UCSD-AML1 (cell line): ENCODE results near the gene LHPP.
"Not testable (repeated sequence)": the region's sequence is repeated elsewhere in the genome, so short reads cannot be mapped to it uniquely, and the experiment has no call there.

Experiments used
- DNase-seq: peaks from one replicate; lab custom pipeline; 2025; ENCODE audit not compliant: unreplicated experiment; lab: John Stamatoyannopoulos, UW

The LHPP gene

GRCh38 chr10:124461642-124462347 lies at the start of gene LHPP:
TSS of gene LHPP (plus strand) at chr10:124461823. CDS start at chr10:124461863, 40 bp downstream.
- peak; percentile 89 for DNase-seq

- no peak for DNase-seq
These were observed 47.5 kb upstream of the LHPP start for GRCh38 chr10:124414076-124414475.

DNA sequence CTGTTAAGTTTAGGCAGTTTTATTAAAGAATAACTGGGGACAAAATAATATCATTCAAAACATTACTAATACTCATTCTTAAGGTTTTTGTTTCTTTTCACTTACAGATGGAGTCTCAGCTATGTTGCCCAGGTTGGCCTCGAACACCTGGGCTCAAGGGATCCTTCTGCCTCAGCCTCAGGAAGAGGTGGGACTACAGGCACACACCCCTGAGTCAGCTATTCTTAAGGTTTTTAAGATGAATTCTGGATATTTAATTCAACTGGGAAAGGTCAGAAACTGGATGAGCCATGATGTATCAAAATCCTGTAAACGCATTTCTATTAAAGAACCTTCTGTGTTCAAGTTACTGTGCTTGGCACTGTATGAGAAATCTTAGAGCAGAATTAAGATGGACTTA lies 46.4 kb upstream of the LHPP start:
- no peak for DNase-seq

DNA sequence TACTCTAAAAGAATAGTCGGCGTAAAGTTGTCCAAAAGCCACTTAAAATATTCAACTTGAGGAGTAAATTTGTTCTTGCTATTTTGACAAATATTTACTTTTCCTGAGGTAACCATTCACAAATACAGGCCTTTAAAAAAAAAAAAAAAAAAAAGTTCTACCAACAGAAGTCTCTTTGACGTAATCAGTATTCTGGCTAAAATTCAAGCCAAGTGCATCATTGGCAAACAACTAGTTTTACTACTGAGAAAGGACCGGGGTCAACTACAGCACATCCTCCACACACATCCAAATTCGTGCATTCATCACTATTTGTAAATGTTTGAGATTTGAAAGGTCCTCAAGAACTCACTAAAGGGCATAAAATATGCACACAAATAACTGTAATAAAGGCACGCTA lies 44.9 kb upstream of the LHPP start:
- no peak for DNase-seq

DNA sequence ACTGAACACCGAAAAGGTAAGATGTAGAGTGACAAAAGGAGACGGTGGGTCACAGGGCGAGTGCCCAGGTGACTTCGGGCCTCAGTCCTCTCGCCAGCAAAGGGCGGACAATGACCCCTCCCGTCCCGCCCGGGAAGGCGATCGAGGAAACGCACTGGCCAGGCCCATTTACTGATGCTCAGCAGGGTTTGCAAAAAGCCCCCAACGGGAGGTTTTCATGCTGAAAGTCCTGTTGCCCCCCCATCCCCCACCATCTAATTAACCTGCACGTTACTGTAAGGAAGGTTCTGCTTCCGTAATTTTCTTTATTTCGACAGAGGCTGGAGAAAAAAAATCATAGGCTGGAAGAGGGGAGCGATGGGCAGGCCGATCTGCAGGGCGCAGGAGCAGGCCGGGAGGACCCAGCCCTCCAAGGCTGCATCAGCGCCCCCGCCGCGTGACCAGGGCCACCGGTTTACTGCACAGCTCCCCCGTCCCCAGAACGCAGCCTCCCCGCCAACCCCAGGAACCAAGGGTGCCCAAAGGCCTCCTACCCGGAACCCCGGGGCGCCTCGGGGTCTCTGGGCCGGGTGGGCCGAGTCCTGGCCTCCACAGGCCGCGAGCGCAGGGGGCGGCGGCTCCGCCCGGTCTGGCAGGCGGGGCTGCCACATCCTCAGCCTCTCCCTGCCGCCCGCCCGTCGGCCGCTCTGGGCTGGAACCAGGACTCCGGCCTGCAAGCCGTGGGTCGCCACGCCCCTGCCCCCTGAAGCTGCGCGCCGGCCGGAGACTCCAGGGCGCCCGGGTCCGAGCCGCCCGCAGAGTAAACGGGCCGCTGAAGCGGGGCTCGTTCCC lies 43.5 kb upstream of the LHPP start:
- DNase-seq = peak; percentile 75

DNA sequence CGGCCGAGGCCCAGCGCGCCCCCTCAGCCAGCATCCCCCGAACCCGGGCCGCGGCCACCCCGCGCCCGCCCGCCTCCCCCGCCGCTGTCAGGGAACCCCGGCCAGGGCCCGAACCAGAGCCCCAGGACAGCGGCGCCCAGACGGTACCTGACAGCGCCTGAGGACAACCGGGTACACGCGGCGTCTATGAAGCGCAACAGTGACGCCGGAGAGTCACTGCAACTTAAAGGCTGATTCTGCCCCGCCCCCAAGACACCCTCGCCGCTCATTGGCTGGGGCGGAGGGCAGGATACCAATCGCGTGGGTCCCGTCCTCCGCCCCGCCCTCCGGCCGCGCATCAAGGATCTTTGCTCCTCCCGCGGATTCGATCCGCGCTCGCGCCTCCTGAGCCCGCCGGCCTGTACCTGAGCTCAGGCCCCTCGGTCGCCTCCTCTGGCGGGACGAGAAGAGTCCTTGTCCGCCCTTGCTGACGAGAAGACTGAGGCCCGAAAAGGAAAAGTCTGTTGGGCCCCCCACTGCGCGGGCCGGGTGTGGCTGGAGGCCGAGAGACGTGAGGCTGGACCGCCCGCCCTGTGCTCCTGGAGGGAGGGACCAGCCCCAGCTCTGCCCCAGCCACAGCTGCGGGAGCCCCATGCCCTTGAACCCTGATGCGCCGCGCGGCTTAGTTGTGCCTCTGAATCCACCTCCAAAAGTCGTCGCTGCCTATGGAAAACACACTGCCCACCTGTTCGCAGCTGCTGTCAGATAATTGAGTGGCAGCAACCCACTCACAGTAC lies 42.7 kb upstream of the LHPP start, which contains the start of gene OAT:
Gene OAT, minus strand, starts transcription at position 198 of the 776 bp plus-strand sequence. CDS start 6,752 bp downstream, outside the sequence.
- DNase-seq = peak; percentile 95

- DNase-seq = no peak
These were observed 42.0 kb upstream of the LHPP start for GRCh38 chr10:124419635-124420034.

DNA sequence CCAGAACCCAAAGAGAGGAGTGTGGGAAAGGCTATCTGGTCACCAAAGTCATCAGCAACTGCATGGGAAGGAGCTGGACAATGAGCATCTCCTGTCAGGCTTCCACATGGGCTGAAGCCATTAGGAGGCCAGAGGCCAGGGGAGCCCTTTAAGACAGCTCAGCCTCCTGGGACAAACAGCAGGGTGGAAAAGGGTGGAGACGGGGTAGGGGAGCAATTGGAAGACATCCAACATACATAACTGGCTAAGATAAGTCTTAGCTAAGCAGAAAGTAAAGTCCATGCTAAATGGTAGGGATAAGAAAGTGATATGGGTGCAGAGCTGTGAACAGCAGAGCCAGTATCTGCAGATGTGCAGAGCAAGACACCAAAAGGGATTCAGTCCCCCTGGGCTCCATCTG lies 41.4 kb upstream of the LHPP start:
- no peak for DNase-seq

DNA sequence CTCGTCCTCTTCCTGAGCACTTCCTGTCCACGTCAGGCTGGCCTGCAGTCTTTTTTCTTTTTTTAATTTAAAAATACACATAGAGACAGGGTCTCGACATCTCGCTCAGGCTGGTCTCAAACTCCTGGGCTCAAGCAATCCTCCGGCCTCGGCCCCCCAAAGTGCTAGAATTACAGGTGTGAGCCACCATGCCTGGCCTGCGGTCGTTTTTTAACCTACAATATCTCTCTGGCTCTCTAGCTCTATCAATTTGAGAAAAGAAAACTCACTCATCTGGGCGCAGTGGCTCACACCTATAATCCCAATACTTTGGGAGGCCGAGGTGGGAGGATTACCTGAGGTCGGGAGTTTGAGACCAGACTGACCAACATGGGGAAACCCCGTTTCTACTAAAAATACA lies 38.9 kb upstream of the LHPP start:
- no peak for DNase-seq

DNA sequence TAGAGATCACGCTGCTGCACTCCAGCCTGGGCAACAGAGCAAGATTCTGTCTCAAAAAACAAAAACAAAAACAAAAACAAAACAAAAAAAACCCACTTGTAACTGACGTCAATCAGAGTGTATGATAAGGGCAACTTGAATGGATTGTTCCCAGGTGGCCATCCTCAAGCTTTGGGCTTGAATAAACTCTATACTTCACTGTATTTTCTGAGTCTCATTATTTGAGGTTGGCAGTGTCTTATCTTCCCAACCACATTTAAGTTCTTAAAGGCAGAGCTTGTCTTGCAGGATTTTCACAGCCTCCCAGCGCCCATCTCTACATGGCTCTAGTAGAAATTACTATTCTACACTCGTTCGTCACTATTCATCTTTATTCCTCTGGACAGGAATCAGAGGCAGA lies 37.8 kb upstream of the LHPP start:
- no peak for DNase-seq

GRCh38 chr10:124425227-124425962 lies 36.2 kb upstream of the LHPP start:
- no peak for DNase-seq

- no peak for DNase-seq
These were observed 33.3 kb upstream of the LHPP start for GRCh38 chr10:124428207-124428777.

- no peak for DNase-seq
These were observed 32.0 kb upstream of the LHPP start for GRCh38 chr10:124429576-124429975.

DNA sequence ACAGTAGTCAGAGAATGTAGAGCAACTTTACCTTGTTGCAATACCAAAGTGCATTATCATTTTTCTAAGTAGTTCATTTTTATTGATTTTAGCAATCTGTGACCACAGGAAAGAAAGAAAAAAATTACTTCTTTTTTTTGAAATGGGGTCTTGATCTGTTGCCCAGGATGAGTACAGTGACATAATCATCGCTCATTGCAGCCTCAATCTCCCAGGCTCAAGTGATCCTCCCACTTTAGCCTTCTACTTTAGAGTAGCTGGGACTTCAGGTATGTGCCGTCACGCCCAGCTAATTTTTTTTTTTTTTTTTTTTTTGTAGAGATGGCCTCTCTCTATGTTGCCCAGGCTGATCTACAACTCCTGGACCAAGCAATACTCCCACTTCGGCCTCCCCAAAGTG lies 31.5 kb upstream of the LHPP start:
- no peak for DNase-seq

GRCh38 chr10:124433461-124433860 lies 28.2 kb upstream of the LHPP start:
- DNase-seq = no peak

DNA sequence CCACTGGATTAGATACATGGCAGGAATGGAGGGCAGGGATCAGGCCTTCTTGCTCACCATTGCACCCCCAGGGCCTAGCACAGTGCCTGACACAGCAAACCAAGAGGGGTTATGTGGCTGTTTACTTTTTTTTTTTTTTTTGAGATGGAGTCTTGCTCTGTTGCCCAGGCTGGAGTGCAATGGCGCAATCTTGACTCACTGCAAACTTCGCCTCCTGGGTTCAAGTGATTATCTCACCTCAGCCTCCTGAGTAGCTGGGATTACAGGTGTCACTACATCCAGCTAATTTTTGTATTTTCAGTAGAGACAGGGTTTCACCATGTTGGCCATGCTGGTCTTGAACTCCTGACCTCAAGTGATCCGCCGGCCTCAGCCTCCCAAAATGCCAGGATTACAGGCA lies 25.9 kb upstream of the LHPP start:
- DNase-seq = not testable (repeated sequence)

DNA sequence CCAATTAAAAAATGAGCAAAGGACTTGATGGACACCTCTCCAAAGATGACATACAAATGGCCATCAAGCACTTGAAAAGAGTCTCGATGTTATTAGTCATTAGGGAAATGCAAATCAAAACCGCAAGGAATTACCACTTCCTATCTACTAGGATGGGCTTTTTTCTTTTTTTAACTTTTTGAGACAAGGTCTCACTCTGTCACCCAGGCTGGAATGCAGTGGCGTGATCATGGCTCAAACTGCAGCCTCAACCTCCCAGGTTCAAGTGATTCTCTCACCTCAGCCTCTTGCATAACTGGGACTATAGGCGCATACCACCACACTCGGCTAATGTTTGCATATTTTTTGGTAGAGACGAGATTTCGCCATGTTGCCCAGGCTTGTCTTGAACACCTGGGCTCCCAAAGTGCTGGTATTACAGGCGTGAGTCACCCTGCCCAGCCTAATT lies 25.4 kb upstream of the LHPP start:
- DNase-seq = no peak

DNA sequence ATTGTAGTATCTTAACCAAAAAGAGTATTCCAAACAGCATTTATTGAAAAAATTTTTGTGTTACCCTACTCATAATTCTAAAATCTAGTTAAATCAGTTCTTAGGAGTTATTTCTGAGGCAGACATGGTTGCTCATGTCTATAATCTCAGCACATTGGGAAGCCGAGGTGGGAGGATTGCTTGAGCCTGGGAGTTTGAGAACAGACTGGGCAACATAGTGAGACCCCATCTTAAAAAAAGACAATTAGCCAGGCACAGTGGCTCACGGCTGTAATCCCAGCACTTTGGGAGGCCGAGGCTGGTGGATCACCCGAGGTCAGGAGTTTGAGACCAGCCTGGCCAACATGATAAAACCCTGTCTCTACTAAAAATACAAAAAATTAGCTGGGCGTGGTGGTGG lies 19.9 kb upstream of the LHPP start:
- not testable (repeated sequence) for DNase-seq

DNA sequence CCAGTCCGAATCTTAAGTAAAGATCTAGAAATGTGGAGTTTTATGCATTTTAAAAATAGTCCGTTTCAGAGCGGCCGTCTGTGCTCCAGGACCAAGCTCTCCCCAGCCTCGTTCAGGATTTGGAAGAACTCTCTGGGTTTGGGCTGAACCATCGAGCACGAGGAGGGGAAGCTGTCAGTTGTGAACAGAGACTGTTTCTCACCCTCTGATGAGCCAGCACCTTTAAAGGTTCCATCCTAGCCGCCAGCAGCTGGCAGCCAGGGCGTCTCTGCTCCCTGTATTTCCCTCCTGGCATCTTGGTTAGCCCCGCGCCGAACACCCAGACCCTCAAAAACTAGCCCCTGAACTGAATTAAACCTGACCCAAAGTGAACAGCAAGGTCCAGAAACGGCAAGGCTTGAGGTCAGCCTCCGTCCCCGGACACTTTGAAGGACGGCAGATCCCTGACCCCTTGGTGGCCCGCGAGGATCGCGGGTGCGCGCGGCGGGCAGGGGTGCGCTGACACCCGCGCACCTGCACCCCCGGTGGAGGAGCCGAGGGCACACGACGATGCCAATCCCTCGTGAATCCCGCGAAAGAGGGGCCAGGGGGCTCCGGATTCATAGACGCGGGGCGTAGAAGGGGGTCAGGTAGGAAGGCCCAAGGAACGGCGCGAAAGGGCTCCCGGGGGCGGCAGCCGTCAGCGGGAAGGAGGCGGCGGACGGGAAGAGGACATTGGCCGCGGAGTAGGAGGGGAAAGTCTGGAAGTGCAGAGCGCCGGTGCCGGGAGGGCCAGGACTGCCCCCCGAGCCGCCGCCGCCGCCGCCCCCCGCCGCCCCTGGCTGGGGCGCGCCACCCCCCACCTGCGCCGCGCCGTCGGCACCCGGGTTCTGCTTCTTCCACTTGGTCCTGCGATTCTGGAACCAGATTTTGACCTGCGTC lies 14.5 kb upstream of the LHPP start:
- DNase-seq = no peak
